PFSK-1 (cell line): ENCODE results near the gene ACACA.

ENCODE experiments used
- FOXP2 ChIP-seq: optimal IDR thresholded peaks from 2 replicates; pipeline ENCODE3; 2011; ENCODE audit warnings: borderline replicate concordance, control low read depth, inconsistent platforms; ENCODE audit not compliant: insufficient read depth; ENCODE audit errors: extremely low read length, extremely low read depth
- POLR2AphosphoS5 ChIP-seq: IDR thresholded peaks from 2 replicates; pipeline ENCODE4 v1.6.1; 2012; ENCODE audit warnings: low read depth, mild to moderate bottlenecking, control low read depth, low read length, moderate library complexity
- SIN3A ChIP-seq: IDR thresholded peaks from 2 replicates; pipeline ENCODE4 v1.6.1; 2012; ENCODE audit warnings: mild to moderate bottlenecking, low read length, moderate library complexity, borderline replicate concordance; ENCODE audit not compliant: insufficient read depth
- TAF1 ChIP-seq: IDR thresholded peaks from 2 replicates; pipeline ENCODE4 v1.6.1; 2012; ENCODE audit warnings: low read length, control low read depth, borderline replicate concordance; ENCODE audit not compliant: insufficient read depth

- no peak for TF ChIP-seq TAF1
- TF ChIP-seq SIN3A, result no peak
- TF ChIP-seq FOXP2, result no peak
- TF ChIP-seq POLR2AphosphoS5, result no peak
These were observed 106.0 kb downstream of the ACACA start for GRCh38 chr17:37300683-37301082.
